HepG2 (cell line): ENCODE measurements around the gene IRF5.

Source experiments
- CREM ChIP-seq, 2 experiments: sonication (generic) in 1 of 2; formaldehyde crosslinking in 1 of 2; IDR thresholded peaks; 2 replicates each; pipeline versions ENCODE4 v1.4.0 to v1.6.1; 2016 to 2020; ENCODE audit warnings: antibody characterized with exemption in 1 of 2, mild to moderate bottlenecking in 1 of 2, missing genetic modification reagents in 1 of 2
- CTCF ChIP-seq: sonication (generic); formaldehyde crosslinking; IDR thresholded peaks from 2 replicates; pipeline ENCODE4 v1.5.0; 2020; ENCODE audit warnings: mild to moderate bottlenecking, missing genetic modification reagents, moderate library complexity
- HNRNPL ChIP-seq: fragments of 200-400 bp; formaldehyde crosslinking; IDR thresholded peaks from 2 replicates; pipeline ENCODE4 v1.6.1; 2017; ENCODE audit warnings: mild to moderate bottlenecking, low read depth, low read length
- KAT7 ChIP-seq: IDR thresholded peaks from 2 replicates; pipeline ENCODE4 v1.6.1; 2018; ENCODE audit warnings: borderline replicate concordance, missing compliant biosample characterization
- SP140L ChIP-seq: sonication (generic); formaldehyde crosslinking; IDR thresholded peaks from 2 replicates; pipeline ENCODE4 v1.4.0; 2020; ENCODE audit warnings: missing genetic modification reagents, borderline replicate concordance
- ZNF512 ChIP-seq: sonication (generic); formaldehyde crosslinking; IDR thresholded peaks from 2 replicates; pipeline ENCODE4 v1.4.0; 2020; ENCODE audit warnings: mild to moderate bottlenecking, missing genetic modification reagents

DNA sequence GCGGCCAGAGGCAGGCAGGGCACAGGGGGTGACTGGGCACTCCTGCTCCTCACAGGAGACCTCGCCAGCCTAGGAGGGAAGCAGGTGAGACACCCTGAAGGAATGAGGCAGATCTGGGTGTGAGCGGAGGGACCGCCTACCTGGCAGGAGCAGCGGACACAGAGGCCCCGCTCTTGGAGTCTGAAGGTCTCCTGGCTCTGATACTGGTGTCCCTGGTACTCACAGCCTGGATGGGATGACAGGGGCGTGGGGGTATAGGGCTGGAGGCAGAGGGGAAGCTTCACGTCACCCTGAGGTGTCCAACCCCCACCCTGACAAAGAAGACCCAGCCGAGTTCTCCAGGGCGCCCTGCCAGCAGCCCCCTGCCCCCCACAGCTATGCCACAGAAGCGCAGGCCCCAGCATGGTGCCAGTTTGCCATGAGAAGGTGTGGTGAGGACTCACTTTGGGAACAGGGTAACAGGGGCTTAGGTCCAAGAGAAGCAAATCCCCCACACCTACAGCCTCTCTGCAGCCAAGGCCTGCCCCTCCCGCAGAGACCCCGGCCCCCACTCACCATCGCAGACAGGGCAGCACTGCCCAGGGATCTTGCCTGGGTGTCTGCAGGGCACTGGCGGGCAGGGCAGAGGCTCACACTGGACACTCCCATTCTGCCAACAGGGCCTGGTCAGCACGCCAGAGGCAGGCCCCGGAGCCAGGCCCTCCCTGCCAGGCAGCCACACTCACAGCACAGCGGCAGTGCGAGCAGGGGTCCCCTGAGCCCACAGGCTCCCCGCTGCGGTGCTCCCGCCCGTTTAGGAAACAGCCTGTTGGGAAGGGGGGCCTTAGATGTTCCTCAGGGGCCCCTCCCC, 44.3 kb upstream of the IRF5 start:
- TF ChIP-seq HNRNPL (no peak), ZNF512 (CRISPR knock-in tag) (no peak), CREM (IDR thresholded peaks at IDR 0.05) (no peak), CREM (CRISPR knock-in tag; IDR thresholded peaks at IDR 0.05) (no peak), CTCF (CRISPR knock-in tag) (no peak), KAT7 (CRISPR knock-in tag) (no peak), SP140L (no peak)
